Stimulated activated CD4-positive, alpha-beta T cell treated with anti-CD3 and anti-CD28 coated beads, TNF-alpha, amount 100 ng/mL, for 1 hour (primary cell): ENCODE measurements around the gene ADARB1.

ENCODE experiments used
- DNase-seq, 3 donors: peaks; one replicate each; pipeline ENCODE4 v3.0.0-alpha.2; 2020; ENCODE audit warnings: low read depth in 3 of 3, low spot score in 1 of 3

Gene ADARB1

DNA sequence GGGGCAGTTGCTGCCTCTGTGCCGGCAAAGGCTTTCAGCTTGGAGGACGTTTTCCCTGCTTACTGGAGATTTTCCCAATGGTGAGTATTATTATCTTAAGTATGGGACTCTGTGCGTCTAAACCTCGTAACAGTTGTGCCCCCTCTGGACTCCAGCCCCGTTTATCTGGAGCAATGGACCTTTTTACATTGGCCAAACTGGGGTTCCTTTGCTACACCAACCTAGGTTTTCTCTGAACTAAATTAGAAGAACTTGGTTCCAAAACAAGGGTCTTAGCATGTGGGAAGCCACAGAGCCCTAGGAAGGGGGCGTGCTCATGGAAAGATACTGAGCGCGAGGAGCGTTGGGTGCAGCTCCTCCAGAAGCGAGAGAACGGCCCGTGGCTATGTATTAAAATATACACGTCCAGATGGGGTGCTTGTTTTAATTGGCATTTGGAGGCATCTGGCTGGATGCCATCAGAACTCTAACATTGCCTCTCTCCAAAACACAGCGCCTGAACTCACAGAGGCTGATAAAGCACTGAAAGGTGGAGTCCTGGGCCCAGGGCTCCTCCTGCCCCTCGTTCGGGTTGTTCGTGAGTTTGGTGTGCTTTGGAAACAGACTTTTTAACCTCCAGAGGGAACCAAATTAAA is 184.9 kb downstream of the ADARB1 start:
- DNase-seq: no peak

DNA sequence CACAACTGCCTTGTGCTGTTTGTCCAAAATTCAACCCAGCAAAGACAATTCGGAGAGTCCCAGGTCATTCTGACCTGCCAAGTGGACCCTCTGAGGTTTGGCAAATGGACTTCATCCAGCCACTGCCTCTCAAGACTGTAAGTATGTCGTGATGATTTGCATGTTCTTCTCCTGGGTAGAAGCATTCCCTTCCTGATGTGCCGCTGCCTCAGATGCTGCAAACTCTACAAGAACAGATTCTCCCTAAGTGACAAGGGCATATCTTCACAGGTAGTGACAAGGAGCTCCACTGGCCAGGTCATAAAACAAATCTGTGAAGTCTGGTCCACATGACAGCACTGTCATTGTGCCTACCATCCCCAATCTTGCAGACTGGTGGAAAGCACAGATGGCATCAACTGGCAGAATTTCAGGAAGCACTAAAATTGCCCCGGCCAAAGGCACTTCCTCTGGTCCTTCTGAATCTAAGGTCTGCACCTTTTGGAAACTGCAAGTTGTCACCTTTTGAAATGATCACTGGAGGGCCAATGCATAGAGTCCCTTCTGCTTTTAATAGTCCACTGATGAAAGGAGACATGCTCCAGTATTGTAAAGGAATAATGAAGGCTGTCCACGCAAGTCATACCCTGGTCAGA is 185.9 kb downstream of the ADARB1 start:
- DNase-seq: no peak

DNA sequence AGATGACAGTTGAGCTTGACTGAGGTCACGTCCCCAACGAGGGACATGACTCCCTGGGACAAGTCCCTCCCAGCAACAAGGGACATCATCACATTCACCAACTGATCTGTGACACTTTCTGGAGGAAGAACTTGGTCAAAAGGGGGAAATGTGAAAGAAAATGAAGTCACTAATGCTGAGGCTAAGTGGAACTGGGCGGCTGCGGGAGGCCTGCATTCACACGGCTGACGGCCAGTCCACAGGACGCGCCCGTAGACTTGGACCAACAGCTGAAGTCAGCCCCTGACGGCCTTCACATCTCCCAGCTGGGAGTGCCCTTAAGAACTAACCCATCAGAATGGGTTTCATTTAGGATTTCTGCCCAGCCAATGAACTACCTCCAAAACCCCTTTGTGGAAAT is 186.7 kb downstream of the ADARB1 start:
- no peak for DNase-seq

DNA sequence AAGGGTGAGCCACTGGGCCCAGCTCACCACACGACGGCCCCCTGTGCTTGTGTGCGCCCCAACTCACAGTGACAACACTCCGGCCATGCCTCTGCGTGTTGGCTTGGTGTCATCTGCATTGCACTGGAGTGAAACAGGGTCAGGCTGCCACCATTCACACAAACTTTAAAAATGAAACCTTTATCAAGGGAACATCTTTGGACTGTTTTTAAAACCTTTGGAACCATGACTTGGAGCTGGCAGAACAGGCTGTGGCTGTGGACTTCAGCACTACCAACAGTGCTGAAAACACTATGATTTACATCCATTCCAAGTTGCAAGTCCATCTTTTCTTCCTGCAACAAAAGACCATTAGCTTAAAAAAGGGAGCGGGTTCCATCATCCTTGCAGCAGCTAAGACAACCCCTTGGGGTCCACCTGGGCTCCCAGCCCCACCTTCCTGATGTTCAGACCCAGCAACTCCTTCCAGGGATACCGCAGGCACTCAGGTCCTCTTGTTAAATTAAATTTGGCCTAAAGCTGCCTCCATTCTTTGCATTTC is 187.7 kb downstream of the ADARB1 start:
- DNase-seq: no peak

DNA sequence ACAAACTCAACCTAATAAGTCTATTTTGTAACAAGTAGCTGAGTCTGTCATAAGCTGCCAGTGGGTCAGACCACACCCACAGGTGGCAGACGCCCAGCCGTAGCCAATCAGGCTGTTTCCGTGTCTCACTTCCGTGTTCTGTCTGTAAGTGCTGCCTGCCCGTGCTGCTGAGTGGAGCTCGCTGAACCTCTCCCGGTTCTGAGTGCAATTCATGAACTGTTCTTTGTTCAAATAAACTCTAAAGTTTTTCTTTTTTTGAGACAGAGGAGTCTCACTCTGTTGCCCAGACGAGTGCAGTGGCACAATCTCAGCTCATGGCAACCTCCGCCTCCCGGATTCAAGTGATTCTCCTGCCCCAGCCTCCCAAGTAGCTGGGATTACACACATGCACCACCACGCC is 188.2 kb downstream of the ADARB1 start:
- DNase-seq: no peak

DNA sequence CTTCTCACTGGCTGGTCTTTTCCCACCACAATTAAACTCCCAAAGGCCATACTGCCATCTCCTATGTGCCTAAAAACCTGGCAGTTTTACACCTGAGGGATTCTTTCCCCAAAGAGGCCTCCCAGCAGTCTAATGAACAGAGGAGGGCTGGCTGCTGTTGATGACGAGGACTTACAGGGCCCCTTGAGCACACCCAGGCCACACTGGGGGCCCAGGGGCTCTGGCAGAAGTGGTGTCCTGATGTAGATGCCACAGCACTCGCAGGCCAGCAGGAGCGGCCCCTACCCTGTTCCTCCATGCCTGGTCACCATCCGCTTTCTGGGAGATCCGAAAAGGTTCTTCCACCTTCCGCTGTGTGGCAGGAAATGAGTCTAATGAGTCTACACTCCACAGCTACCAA is 189.2 kb downstream of the ADARB1 start:
- DNase-seq: no peak

DNA sequence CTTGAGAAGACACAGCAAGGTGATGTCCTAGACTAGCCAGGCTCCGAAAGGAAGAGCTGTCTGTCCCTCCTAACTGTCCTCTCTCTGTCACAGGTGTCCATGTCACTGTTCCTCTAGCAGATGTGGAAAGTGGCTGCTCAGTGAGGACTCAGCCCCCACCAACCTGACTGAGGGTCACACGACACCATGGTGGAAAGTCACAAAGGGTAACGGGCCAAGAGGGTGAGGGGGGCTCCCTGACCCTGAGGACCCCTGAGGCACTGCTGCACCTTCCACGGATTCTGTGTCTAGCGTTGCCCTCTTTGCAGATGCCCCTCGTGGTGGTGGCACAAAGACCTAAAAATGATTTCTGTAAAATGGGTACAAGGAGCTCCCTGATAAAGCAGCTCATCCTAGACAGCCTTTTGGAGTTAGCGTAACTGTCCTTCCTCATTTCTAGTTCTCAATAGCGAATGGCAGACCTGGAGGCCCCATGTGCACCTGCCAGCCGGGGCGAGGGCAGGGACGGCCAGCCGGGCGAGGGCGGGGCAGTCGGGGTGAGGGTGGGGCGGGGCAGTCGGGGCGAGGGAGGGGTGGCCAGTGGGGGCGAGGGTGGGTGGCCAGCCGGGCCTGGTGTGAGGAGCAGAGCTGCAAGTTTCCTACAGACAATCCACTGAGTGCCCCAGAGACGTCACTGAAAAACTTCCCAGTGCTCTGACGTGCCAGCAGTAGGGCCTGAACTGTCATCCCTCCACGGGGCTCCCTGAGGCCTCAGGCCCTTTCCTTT is 189.9 kb downstream of the ADARB1 start:
- DNase-seq: no peak

DNA sequence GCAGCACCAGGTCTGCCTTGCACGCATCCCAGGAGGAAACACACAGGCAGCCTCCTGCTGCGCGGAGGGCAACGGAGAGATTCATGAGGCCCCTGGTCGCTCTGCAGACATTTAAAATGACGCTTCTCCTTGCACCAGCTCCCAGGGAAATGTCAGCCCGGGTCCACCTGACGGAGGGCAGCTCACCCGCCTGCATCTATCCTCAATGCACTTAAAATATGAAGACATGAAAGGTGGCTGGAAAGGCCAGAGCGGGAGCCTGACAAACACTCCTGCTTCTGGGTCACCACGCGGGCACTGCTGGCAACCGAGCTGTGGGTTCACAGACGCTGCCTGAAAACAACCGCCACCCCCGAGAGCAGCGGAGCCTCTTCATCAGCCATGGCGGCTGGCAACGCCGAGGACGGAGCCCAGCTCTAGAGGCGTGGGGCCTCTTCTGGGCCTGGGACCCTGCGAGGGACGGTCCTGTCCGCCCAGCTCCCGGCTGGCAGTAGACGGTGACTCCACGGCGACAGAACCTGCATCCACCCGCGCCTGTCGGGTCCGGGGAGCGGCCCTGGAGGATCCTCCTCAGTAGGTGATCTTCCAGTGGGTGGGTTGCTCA is 190.6 kb downstream of the ADARB1 start:
- DNase-seq: no peak

DNA sequence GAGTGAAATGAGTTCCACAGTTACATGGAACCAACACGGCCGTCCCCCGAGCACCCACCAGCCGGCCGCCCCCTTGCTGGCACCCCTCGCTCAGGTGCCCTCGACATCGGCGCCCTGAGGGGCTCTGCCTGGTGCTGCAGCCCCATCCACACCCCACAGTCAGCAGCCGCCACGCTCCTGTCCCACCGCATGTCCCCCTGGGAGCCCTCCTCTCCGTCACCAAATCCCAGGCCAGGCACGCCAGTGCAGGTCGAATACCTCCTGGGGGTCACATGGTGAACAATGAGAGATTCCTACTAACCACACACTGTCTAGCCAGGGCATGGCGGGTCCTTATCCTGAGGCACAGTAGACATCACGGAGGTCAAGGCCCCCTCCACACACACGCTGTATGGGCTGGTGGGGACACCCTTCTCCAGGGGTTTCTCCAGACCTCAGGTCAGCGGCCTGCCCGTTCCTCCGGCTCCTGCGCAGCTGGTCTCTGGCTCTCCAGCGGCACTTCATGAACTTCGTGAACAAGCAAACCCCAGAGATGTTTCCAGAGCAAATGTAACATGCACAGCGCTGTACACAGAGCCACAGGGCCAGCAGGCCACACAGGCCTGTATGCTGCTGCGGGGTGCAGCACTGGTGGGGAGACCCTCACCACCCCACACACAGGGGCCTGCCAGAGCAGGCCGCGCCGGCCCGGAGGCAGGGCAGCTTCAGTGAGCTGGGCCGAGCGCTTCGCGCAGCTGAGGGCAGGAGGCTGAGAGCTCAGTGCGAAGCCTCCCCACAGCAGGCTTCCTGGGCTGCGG is 191.5 kb downstream of the ADARB1 start:
- DNase-seq: no peak

DNA sequence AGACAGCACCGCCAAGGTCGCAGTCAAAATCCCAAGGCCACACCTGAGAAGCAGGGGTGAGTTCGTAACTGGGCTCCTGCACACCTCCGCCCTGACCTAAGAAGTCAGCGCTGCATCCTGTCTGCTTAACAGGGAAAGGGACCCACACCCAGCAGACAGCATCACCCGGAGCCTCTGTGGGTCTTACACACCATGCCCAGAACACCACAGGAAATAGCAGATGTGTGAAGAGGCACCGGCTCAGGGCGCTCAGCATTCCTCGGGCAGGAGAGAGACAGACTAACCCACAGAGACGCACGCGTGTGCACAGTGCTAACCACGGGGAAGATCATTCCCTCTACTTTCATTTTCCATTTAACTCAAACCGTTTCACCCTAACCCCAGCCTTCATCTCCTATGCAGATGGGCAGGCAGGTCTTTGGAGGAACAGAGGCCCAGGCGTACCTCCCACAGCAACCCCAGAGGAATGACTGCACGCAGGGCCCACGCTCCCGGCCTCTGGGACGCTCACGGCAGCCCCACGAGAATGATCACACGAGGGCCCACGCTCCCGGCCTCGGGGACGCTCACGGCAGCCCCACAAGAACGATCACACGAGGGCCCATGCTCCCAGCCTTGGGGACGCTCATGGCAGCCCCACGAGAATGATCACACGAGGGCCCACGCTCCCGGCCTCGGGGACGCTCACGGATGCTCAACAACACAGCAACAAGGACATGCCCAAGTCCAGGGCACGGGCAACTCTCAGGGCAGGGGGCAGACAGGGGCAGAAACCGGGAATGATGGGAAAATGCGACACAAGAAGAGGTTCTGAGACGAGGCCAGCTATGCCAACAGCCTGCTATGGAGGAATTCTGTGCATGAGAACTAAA is 192.4 kb downstream of the ADARB1 start:
- peak in 1 of 3 donors; percentile 13 for DNase-seq

DNA sequence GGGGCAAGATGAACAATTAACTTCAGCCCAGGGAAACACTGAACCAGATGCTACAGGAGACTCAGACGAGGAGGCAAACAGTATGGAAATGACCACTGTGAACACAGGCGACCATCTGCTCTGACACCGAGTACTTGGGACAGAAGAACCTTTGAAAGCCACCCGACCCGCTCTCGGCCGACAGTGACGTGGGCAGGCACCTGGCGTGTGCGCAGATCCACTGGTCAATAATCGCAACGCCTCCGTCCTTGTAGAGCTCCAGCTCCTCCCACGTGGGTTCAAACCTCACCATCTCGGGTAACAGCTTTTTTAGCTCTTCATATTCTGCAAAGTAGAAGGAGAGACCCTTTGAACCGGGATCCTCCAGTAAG is 193.0 kb downstream of the ADARB1 start:
- no peak for DNase-seq

DNA sequence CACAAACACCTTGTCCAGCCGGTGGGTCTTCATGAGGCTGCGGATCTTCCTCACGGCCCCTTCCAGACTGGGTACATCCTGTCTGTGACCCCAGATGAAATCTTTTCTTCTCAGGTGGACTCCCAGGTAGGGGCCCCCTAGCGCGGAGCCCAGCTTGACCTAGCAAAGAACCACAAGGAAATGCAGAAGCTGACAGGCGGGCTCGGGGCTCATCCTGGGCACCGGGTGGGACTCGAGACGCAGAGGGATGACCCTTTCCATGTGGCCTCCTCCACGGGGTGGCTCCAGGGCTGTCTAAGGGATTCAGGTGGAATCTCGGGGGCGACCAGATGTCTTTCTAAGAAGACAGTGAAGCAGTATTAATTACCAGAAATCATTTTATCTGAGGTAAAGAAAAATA is 195.5 kb downstream of the ADARB1 start:
- no peak for DNase-seq

DNA sequence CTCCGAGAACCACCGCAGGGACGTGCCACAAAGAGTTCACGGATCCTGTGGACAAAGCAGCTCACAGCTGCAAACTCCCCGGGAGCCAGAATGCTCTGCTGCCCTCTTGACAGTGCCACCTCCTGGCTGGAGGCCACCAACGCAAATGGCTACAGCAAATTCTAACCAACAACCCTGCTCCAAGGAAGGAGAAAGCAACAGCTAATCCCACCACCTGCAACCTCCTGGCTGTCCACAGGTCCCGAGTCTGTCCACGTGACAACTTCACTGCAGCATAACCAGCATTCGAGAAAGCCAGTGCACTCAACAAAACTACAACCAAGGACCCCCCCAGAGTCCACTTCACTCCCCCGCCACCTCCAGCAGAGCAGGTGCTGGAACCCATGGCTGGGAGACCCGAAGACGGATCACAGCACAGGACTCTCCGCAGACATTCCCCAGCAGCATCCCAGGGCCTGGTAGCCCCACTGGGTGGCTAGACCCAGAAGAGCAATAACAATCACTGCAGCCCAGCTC is 196.0 kb downstream of the ADARB1 start:
- no peak for DNase-seq
